ENCODE results near the gene EIF2S1. TPM values are rescaled to one million over a fixed set of nuclear protein-coding genes. Genes with fewer than 3 reads are reported as not detected.
"Not testable (repeated sequence)": the region's sequence is repeated elsewhere in the genome, so short reads cannot be mapped to it uniquely, and the experiment has no call there.

The EIF2S1 gene
- polyA plus RNA-seq, 4 donors: 79.1 to 111 (median 101) TPM

- DNase-seq (ENCODE audit: low read depth in 4 of 4, low spot score in 2 of 4): no peak
Observed at GRCh38 chr14:67409461-67409860, 49.3 kb downstream of the EIF2S1 start.

- DNase-seq (ENCODE audit: low read depth in 4 of 4, low spot score in 2 of 4): no peak
Observed at GRCh38 chr14:67410313-67410712, 50.2 kb downstream of the EIF2S1 start.

- DNase-seq (ENCODE audit: low read depth in 4 of 4, low spot score in 2 of 4): no peak
Observed at GRCh38 chr14:67411370-67411769, 51.2 kb downstream of the EIF2S1 start.

- no peak for DNase-seq (ENCODE audit: low read depth in 4 of 4, low spot score in 2 of 4)
Observed at GRCh38 chr14:67411820-67412421, 51.8 kb downstream of the EIF2S1 start, which contains the start of gene PLEK2. PLEK2 (minus strand) TSS chr14:67412165; CDS start chr14:67412059, 106 bp downstream.

- no peak for DNase-seq (ENCODE audit: low read depth in 4 of 4, low spot score in 2 of 4)
Observed at GRCh38 chr14:67413806-67414769, 54.0 kb downstream of the EIF2S1 start.

GRCh38 chr14:67415610-67416009 lies 55.5 kb downstream of the EIF2S1 start:
- not testable (repeated sequence) for DNase-seq (ENCODE audit: low read depth in 4 of 4, low spot score in 2 of 4)

GRCh38 chr14:67416085-67416484 lies 56.0 kb downstream of the EIF2S1 start:
- no peak for DNase-seq (ENCODE audit: low read depth in 4 of 4, low spot score in 2 of 4)

GRCh38 chr14:67416810-67417209 lies 56.7 kb downstream of the EIF2S1 start:
- no peak for DNase-seq (ENCODE audit: low read depth in 4 of 4, low spot score in 2 of 4)

- no peak for DNase-seq (ENCODE audit: low read depth in 4 of 4, low spot score in 2 of 4)
Observed at GRCh38 chr14:67417633-67418032, 57.5 kb downstream of the EIF2S1 start.

GRCh38 chr14:67418401-67419191 lies 58.5 kb downstream of the EIF2S1 start:
- DNase-seq (ENCODE audit: low read depth in 4 of 4, low spot score in 2 of 4): no peak

- no peak for DNase-seq (ENCODE audit: low read depth in 4 of 4, low spot score in 2 of 4)
Observed at GRCh38 chr14:67420102-67420739, 60.1 kb downstream of the EIF2S1 start.

- DNase-seq (ENCODE audit: low read depth in 4 of 4, low spot score in 2 of 4): no peak
Observed at GRCh38 chr14:67421356-67422224, 61.5 kb downstream of the EIF2S1 start.

- DNase-seq (ENCODE audit: low read depth in 4 of 4, low spot score in 2 of 4): no peak
Observed at GRCh38 chr14:67423424-67423823, 63.3 kb downstream of the EIF2S1 start.

GRCh38 chr14:67424539-67424938 lies 64.4 kb downstream of the EIF2S1 start:
- no peak for DNase-seq (ENCODE audit: low read depth in 4 of 4, low spot score in 2 of 4)

- DNase-seq (ENCODE audit: low read depth in 4 of 4, low spot score in 2 of 4): no peak
Observed at GRCh38 chr14:67425608-67426007, 65.5 kb downstream of the EIF2S1 start.

- DNase-seq (ENCODE audit: low read depth in 4 of 4, low spot score in 2 of 4): no peak
Observed at GRCh38 chr14:67426161-67426560, 66.0 kb downstream of the EIF2S1 start.

- DNase-seq (ENCODE audit: low read depth in 4 of 4, low spot score in 2 of 4): peak; percentile 45 to 70 (median 48)
Observed at GRCh38 chr14:67426983-67427606, 67.0 kb downstream of the EIF2S1 start.

GRCh38 chr14:67428501-67429031 lies 68.4 kb downstream of the EIF2S1 start:
- no peak for DNase-seq (ENCODE audit: low read depth in 4 of 4, low spot score in 2 of 4)
